ENCODE results near the gene PCCA. TPM values are rescaled to one million over a fixed set of nuclear protein-coding genes. Genes with fewer than 3 reads are reported as not detected.
"Not testable (repeated sequence)": the region's sequence is repeated elsewhere in the genome, so short reads cannot be mapped to it uniquely, and the experiment has no call there.

The PCCA gene
- total and polyA plus RNA-seq, 4 donors, result 17.7 to 37.4 (median 22.6) TPM

GRCh38 chr13:100159584-100159983, 70.7 kb downstream of the PCCA start:
- WGBS, 2 donors, result 82 to 97% methylated on average over 5 of the region's 5 CpGs
- ATAC-seq (ENCODE audit: low FRiP score), result no peak
- Histone ChIP-seq H3K4me3 (ENCODE audit: low read length in 2 of 2) (no peak overlapping the region), H3K27ac (ENCODE audit: low read depth in 1 of 2, low read length in 2 of 2) (no peak overlapping the region), H3K9me3 (ENCODE audit: control insufficient read depth, low read length) (no peaks in the 10 kb centered on the region), H3K36me3 (ENCODE audit: control insufficient read depth in 1 of 2, insufficient read depth in 2 of 2, low read length in 1 of 2) (peaks cover 0 to 5% of the 10 kb centered on the region in 2 donors), H3K27me3 (ENCODE audit: control insufficient read depth in 1 of 2, insufficient read depth in 2 of 2, low read length in 1 of 2) (no peaks in the 10 kb centered on the region), H3K4me1 (ENCODE audit: control insufficient read depth in 1 of 2, insufficient read depth in 2 of 2, low read length in 2 of 2) (no peaks in the 10 kb centered on the region)
- intact Hi-C loops (cut with DNase I), result no loop called here
- no peak for DNase-seq

- no peaks in the 10 kb centered on the region for H3K27me3 ChIP-seq (ENCODE audit: control insufficient read depth in 1 of 2, insufficient read depth in 2 of 2, low read length in 1 of 2)
- H3K36me3 ChIP-seq (ENCODE audit: control insufficient read depth in 1 of 2, insufficient read depth in 2 of 2, low read length in 1 of 2), result peaks cover 0 to 3% of the 10 kb centered on the region in 2 donors
- H3K4me1 ChIP-seq (ENCODE audit: control insufficient read depth in 1 of 2, insufficient read depth in 2 of 2, low read length in 2 of 2), result no peaks in the 10 kb centered on the region
- intact Hi-C loops (cut with DNase I), result no loop called here
- no peak overlapping the region for H3K4me3 ChIP-seq (ENCODE audit: low read length in 2 of 2)
- DNase-seq, result no peak
- no peaks in the 10 kb centered on the region for H3K9me3 ChIP-seq (ENCODE audit: control insufficient read depth, low read length)
- no peak overlapping the region for H3K27ac ChIP-seq (ENCODE audit: low read depth in 1 of 2, low read length in 2 of 2)
- no peak for ATAC-seq (ENCODE audit: low FRiP score)
- WGBS, 2 donors, result 90 to 92% methylated on average over 3 of the region's 3 CpGs
Measured at GRCh38 chr13:100160450-100160849, 71.6 kb downstream of the PCCA start.

- Histone ChIP-seq H3K4me3 (ENCODE audit: low read length in 2 of 2) (no peak overlapping the region), H3K4me1 (ENCODE audit: control insufficient read depth in 1 of 2, insufficient read depth in 2 of 2, low read length in 2 of 2) (no peaks in the 10 kb centered on the region), H3K9me3 (ENCODE audit: control insufficient read depth, low read length) (no peaks in the 10 kb centered on the region), H3K27me3 (ENCODE audit: control insufficient read depth in 1 of 2, insufficient read depth in 2 of 2, low read length in 1 of 2) (no peaks in the 10 kb centered on the region), H3K36me3 (ENCODE audit: control insufficient read depth in 1 of 2, insufficient read depth in 2 of 2, low read length in 1 of 2) (no peaks in the 10 kb centered on the region), H3K27ac (ENCODE audit: low read depth in 1 of 2, low read length in 2 of 2) (no peak overlapping the region)
- DNase-seq (no peak), ATAC-seq (ENCODE audit: low FRiP score) (no peak)
- 55% methylated on average over 1 of the region's 1 CpG for WGBS, 2 donors
- intact Hi-C loops (cut with DNase I), result no loop called here
Measured at GRCh38 chr13:100163375-100163774, 74.5 kb downstream of the PCCA start.

- intact Hi-C loops (cut with DNase I), result no loop called here
- no peak overlapping the region for H3K4me3 ChIP-seq (ENCODE audit: low read length in 2 of 2)
- no peak for DNase-seq
- H3K9me3 ChIP-seq (ENCODE audit: control insufficient read depth, low read length), result no peaks in the 10 kb centered on the region
- no peaks in the 10 kb centered on the region for H3K36me3 ChIP-seq (ENCODE audit: control insufficient read depth in 1 of 2, insufficient read depth in 2 of 2, low read length in 1 of 2)
- H3K27ac ChIP-seq (ENCODE audit: low read depth in 1 of 2, low read length in 2 of 2), result no peak overlapping the region
- 97% methylated on average over 5 of the region's 5 CpGs for WGBS, 2 donors
- no peak for ATAC-seq (ENCODE audit: low FRiP score)
- no peaks in the 10 kb centered on the region for H3K27me3 ChIP-seq (ENCODE audit: control insufficient read depth in 1 of 2, insufficient read depth in 2 of 2, low read length in 1 of 2)
- no peaks in the 10 kb centered on the region for H3K4me1 ChIP-seq (ENCODE audit: control insufficient read depth in 1 of 2, insufficient read depth in 2 of 2, low read length in 2 of 2)
Measured at GRCh38 chr13:100173203-100173602, 84.3 kb downstream of the PCCA start.

GRCh38 chr13:100174455-100174854, 85.6 kb downstream of the PCCA start:
- H3K4me3 ChIP-seq (ENCODE audit: low read length in 2 of 2); intact Hi-C loops (cut with DNase I); H3K4me1 ChIP-seq (ENCODE audit: control insufficient read depth in 1 of 2, insufficient read depth in 2 of 2, low read length in 2 of 2); H3K9me3 ChIP-seq (ENCODE audit: control insufficient read depth, low read length); DNase-seq; H3K36me3 ChIP-seq (ENCODE audit: control insufficient read depth in 1 of 2, insufficient read depth in 2 of 2, low read length in 1 of 2); ATAC-seq (ENCODE audit: low FRiP score); H3K27me3 ChIP-seq (ENCODE audit: control insufficient read depth in 1 of 2, insufficient read depth in 2 of 2, low read length in 1 of 2); H3K27ac ChIP-seq (ENCODE audit: low read depth in 1 of 2, low read length in 2 of 2): not testable (repeated sequence)
- 97 to 98% methylated on average over 4 of the region's 4 CpGs for WGBS, 2 donors

GRCh38 chr13:100175078-100175802, 86.3 kb downstream of the PCCA start:
- DNase-seq (no peak), ATAC-seq (ENCODE audit: low FRiP score) (no peak)
- no peaks in the 10 kb centered on the region for H3K36me3 ChIP-seq (ENCODE audit: control insufficient read depth in 1 of 2, insufficient read depth in 2 of 2, low read length in 1 of 2)
- no peaks in the 10 kb centered on the region for H3K4me1 ChIP-seq (ENCODE audit: control insufficient read depth in 1 of 2, insufficient read depth in 2 of 2, low read length in 2 of 2)
- intact Hi-C loops (cut with DNase I), result no loop called here
- no peak overlapping the region for H3K4me3 ChIP-seq (ENCODE audit: low read length in 2 of 2)
- H3K9me3 ChIP-seq (ENCODE audit: control insufficient read depth, low read length), result no peaks in the 10 kb centered on the region
- WGBS, 2 donors, result 88 to 94% methylated on average over 2 of the region's 2 CpGs
- H3K27ac ChIP-seq (ENCODE audit: low read depth in 1 of 2, low read length in 2 of 2), result no peak overlapping the region
- no peaks in the 10 kb centered on the region for H3K27me3 ChIP-seq (ENCODE audit: control insufficient read depth in 1 of 2, insufficient read depth in 2 of 2, low read length in 1 of 2)

GRCh38 chr13:100175803-100176182, 86.9 kb downstream of the PCCA start:
- no peaks in the 10 kb centered on the region for H3K27me3 ChIP-seq (ENCODE audit: control insufficient read depth in 1 of 2, insufficient read depth in 2 of 2, low read length in 1 of 2)
- intact Hi-C loops (cut with DNase I), result no loop called here
- no peaks in the 10 kb centered on the region for H3K36me3 ChIP-seq (ENCODE audit: control insufficient read depth in 1 of 2, insufficient read depth in 2 of 2, low read length in 1 of 2)
- no peak overlapping the region for H3K27ac ChIP-seq (ENCODE audit: low read depth in 1 of 2, low read length in 2 of 2)
- DNase-seq (no peak), ATAC-seq (ENCODE audit: low FRiP score) (no peak)
- H3K9me3 ChIP-seq (ENCODE audit: control insufficient read depth, low read length), result no peaks in the 10 kb centered on the region
- no peaks in the 10 kb centered on the region for H3K4me1 ChIP-seq (ENCODE audit: control insufficient read depth in 1 of 2, insufficient read depth in 2 of 2, low read length in 2 of 2)
- 86 to 87% methylated on average over 5 of the region's 5 CpGs for WGBS, 2 donors
- no peak overlapping the region for H3K4me3 ChIP-seq (ENCODE audit: low read length in 2 of 2)

- intact Hi-C loops (cut with DNase I), result no loop called here
- 83 to 84% methylated on average over 2 of the region's 2 CpGs for WGBS, 2 donors
- Histone ChIP-seq H3K27ac (ENCODE audit: low read depth in 1 of 2, low read length in 2 of 2) (no peak overlapping the region), H3K9me3 (ENCODE audit: control insufficient read depth, low read length) (no peaks in the 10 kb centered on the region), H3K4me3 (ENCODE audit: low read length in 2 of 2) (no peak overlapping the region), H3K36me3 (ENCODE audit: control insufficient read depth in 1 of 2, insufficient read depth in 2 of 2, low read length in 1 of 2) (no peaks in the 10 kb centered on the region), H3K4me1 (ENCODE audit: control insufficient read depth in 1 of 2, insufficient read depth in 2 of 2, low read length in 2 of 2) (no peaks in the 10 kb centered on the region), H3K27me3 (ENCODE audit: control insufficient read depth in 1 of 2, insufficient read depth in 2 of 2, low read length in 1 of 2) (no peaks in the 10 kb centered on the region)
- no peak for ATAC-seq (ENCODE audit: low FRiP score)
- no peak for DNase-seq
Measured at GRCh38 chr13:100176801-100177400, 88.0 kb downstream of the PCCA start.

GRCh38 chr13:100178309-100178708, 89.4 kb downstream of the PCCA start:
- H3K9me3 ChIP-seq (ENCODE audit: control insufficient read depth, low read length), result no peaks in the 10 kb centered on the region
- H3K4me1 ChIP-seq (ENCODE audit: control insufficient read depth in 1 of 2, insufficient read depth in 2 of 2, low read length in 2 of 2), result no peaks in the 10 kb centered on the region
- WGBS, 2 donors, result 94 to 98% methylated on average over 2 of the region's 2 CpGs
- DNase-seq (no peak), ATAC-seq (ENCODE audit: low FRiP score) (no peak)
- H3K4me3 ChIP-seq (ENCODE audit: low read length in 2 of 2), result no peak overlapping the region
- intact Hi-C loops (cut with DNase I), result no loop called here
- no peak overlapping the region for H3K27ac ChIP-seq (ENCODE audit: low read depth in 1 of 2, low read length in 2 of 2)
- H3K36me3 ChIP-seq (ENCODE audit: control insufficient read depth in 1 of 2, insufficient read depth in 2 of 2, low read length in 1 of 2), result no peaks in the 10 kb centered on the region
- no peaks in the 10 kb centered on the region for H3K27me3 ChIP-seq (ENCODE audit: control insufficient read depth in 1 of 2, insufficient read depth in 2 of 2, low read length in 1 of 2)

Measured in aorta (tissue), 5 donors.